IPS-NIHi7 (cell line): ENCODE data around the gene MOBP.
"Not testable (repeated sequence)": the region's sequence is repeated elsewhere in the genome, so short reads cannot be mapped to it uniquely, and the experiment has no call there.

ENCODE experiments used
- DNase-seq: peaks from one replicate; pipeline ENCODE4 v3.0.0; 2012; ENCODE audit warnings: mixed read lengths; ENCODE audit errors: extremely low spot score

Gene MOBP

DNA sequence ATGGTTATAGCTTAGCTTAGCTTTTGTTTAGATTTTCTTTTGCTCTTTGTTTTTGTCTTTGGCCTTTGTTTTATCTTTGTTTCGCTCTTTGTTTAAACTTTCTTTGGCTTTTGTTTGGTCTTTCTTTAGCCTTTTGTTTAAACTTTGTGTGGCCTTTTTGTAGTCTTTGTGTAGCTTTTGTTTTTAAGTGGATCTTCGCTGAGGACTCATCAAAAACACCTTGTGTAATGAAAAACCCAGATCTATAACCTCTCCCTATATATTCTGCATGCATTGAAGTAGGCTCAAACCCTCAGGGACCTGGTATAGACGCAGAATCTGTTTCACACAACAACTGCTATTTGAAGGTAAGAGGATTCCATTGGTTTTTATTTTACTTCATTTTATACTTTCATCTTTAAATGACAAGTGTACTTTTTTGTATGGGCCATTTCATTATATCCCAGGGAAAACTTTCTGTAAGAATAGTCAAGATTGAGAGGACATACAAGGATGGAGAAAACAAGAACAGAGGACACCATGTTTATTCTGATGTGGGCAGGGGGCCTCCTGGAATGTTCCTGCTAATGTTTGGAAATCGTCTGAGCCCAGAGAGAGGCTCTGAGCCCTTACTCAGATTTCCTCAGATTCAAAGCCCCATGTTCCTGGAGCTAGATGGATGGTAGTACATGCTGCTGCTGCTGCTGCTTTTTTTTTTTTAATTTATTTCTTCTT lies at the start of gene MOBP:
TSS of gene MOBP (plus strand) at position 287 of the 714 bp plus-strand sequence. CDS start 34,390 bp downstream, outside the sequence.
- DNase-seq, result no peak

DNA sequence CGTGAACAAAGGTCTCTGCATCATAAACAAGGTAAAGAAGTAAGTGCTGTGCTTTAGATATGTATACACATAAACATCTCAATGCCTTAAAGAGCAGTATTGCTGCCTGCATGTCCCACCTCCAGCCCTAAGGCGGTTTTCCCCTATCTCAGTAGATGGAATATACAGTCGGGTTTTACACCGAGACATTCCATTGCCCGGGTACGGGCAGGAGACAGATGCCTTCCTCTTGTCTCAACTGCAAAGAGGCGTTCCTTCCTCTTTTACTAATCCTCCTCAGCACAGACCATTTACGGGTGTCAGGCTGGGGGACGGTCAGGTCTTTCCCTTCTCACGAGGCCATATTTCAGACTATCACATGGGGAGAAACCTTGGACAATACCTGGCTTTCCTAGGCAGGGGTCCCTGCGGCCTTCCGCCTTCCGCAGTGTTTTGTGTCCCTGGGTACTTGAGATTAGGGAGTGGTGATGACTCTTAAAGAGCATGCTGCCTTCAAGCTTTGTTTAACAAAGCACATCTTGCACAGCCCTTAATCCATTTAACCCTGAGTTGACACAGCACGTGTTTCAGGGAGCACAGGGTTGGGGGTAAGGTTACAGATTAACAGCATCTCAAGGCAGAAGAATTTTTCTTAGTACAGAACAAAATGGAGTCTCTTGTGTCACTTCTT lies 48.8 kb upstream of the MOBP start:
- DNase-seq, result not testable (repeated sequence)

GRCh38 chr3:39419742-39420315 lies 47.7 kb upstream of the MOBP start:
- no peak for DNase-seq

DNA sequence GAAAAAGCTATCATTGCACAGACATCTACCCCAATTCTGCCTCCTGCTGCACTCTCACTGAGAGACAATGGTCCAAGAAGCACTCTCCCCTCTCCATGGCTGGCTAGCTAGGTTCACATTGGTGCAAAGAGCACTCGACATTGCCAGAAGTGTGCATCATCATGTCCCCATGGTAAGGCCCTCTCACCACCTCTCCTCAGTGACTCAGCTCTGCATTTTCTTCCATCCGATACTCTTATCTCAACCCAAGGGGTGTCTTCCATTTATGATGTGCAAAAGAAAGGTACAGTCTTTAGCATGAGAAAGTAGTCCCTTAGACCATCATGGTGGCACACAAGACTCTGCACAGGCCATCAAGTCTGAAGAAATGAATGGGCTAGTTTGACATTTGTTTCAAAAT lies 46.9 kb upstream of the MOBP start:
- no peak for DNase-seq

- no peak for DNase-seq
Observed at GRCh38 chr3:39423436-39423970, 44.0 kb upstream of the MOBP start.

- no peak for DNase-seq
Observed at GRCh38 chr3:39426312-39426711, 41.2 kb upstream of the MOBP start.

- no peak for DNase-seq
Observed at GRCh38 chr3:39427506-39427905, 40.0 kb upstream of the MOBP start.

GRCh38 chr3:39428745-39429201 lies 38.7 kb upstream of the MOBP start:
- no peak for DNase-seq

GRCh38 chr3:39429466-39429865 lies 38.0 kb upstream of the MOBP start:
- no peak for DNase-seq

- no peak for DNase-seq
Observed at GRCh38 chr3:39432342-39432741, 35.1 kb upstream of the MOBP start.

- no peak for DNase-seq
Observed at GRCh38 chr3:39433642-39434041, 33.8 kb upstream of the MOBP start.

DNA sequence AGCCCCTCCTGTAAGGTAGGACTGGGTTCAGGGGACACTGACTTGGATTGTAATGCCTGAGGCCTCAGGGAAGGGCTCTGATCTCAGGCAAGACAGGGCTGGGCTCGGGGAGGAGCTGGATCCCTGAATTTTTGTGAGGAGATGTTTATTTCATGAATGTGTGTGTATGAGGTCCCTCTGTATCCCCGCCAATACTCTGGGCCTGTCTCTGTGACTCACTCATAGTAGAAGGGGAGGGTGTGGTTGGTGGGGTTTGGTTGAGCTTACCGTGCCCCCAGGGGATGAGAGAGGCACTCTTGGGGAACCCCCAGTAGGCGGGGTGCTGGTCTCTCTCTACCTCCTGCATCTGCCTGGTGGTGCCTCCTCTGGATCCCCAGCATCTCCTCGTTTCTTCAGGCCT lies 32.9 kb upstream of the MOBP start:
- no peak for DNase-seq

- DNase-seq, result no peak
Observed at GRCh38 chr3:39435006-39435748, 32.3 kb upstream of the MOBP start.

- no peak for DNase-seq
Observed at GRCh38 chr3:39438880-39439279, 28.6 kb upstream of the MOBP start.

GRCh38 chr3:39440316-39440715 lies 27.2 kb upstream of the MOBP start:
- DNase-seq, result no peak

DNA sequence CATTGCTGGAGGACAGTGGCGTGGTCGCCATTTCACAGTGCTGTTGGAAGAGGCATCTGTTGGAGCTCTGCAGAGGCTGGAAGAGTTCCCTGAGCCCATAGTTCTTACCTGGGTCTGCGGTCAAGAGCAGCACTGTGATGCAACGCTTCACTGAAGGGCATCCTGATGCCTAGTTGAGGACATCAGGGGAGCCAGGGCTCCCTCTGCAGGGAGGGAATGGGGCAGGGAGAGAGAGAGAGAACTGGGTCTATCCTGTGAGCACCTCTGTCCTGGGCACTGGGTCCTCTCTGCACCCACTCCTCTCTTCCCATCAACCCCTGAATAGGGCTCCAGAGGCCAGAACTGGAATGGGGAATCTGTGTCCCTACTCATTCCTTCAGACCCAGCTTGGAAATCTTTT lies 23.9 kb upstream of the MOBP start:
- peak; percentile 61 for DNase-seq

- no peak for DNase-seq
Observed at GRCh38 chr3:39445927-39446326, 21.6 kb upstream of the MOBP start.

- DNase-seq, result no peak
Observed at GRCh38 chr3:39446444-39446843, 21.0 kb upstream of the MOBP start.

DNA sequence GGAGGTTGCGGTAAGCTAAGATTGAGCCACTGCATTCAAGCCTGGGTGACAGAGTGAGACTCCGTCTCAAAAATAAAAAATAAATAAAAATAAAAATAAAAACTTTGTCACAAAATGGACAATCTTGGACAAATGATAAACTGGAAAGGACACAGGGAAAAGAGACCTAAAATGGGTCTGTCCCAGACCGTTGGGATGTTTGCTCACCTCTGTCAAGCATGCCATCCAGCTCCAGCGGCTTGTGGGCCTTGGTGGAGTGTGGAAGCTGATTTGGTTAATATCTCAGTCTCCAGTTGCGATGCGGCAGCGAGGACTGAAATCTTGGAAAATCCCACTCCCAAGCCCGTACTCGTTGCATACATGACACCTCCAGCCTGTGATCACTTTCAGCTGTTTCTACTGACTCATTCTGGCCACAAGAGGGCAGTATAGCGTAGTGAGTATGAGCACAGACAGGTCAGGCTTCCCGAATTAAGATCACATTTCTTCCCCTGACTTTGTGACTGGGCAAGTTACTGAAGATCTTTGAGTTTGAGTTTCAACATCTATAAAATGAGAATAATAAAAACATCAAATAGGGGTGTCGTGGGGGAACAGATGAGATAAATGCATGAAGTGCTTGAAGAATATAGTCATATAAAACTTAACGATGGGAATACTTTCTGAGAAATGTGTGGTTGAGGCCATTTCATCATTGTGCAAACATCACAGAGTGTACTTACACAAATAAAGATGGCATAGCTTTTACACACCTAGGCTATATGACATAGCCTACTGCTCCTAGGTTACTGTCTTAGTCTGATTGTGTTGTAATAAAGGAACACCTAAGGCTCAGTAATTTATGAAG lies 19.6 kb upstream of the MOBP start:
- peak; percentile 91 for DNase-seq

DNA sequence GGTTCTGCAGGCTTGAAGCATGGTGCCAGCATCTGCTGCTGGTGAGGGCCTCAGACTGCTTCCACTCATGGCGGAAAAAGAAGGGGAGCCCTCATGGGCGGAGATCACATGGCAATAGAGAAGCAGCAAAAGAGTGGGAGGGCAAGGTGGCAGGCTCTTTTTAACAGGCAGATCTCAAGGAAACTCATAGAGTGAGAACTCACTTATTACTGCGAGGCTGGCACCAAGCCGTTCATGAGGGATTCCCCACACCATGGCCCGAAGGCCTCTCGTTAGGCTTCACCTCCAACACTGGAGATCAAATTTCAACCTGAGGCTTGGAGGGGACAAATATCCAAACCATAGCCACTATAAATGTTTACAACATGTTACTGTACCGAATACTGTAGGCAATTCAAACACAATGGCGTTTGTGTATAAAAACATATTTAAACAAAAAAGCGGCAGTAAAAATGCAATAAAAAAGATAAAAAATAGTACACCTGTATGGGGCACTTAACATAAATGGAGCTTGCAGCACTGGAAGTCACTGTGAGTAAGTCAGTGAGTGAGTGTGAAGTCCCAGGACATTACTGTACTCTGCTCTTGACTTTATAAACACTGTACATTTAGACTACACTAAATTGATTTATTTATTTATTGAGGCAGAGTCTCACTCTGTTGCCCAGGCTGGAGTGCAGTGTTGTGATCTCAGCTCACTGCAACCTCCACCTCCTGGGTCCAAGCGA lies 18.8 kb upstream of the MOBP start:
- DNase-seq, result no peak
